ENCODE results near the gene TREM1.

DNA sequence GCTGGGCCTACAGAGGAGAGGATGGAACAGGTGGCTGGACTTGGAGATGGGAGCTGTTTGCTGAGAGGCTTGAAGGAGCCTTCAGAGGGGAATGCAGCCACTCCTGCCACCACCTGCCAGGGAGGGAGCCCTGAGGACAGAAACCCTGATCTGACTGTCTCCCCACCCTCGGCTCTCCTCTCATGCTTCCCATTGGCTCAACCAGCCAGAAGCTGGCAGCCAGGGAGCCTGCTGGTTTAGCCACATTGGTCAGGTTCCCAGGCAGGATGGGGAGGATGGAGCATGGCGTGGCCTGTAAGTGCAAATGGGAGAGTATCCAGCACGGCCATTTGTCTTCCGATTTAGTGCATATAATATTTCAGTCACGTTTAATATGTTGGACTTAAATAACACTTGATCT is 12.8 kb downstream of the TREM1 start:
- TF ChIP-seq, protein P1, sequence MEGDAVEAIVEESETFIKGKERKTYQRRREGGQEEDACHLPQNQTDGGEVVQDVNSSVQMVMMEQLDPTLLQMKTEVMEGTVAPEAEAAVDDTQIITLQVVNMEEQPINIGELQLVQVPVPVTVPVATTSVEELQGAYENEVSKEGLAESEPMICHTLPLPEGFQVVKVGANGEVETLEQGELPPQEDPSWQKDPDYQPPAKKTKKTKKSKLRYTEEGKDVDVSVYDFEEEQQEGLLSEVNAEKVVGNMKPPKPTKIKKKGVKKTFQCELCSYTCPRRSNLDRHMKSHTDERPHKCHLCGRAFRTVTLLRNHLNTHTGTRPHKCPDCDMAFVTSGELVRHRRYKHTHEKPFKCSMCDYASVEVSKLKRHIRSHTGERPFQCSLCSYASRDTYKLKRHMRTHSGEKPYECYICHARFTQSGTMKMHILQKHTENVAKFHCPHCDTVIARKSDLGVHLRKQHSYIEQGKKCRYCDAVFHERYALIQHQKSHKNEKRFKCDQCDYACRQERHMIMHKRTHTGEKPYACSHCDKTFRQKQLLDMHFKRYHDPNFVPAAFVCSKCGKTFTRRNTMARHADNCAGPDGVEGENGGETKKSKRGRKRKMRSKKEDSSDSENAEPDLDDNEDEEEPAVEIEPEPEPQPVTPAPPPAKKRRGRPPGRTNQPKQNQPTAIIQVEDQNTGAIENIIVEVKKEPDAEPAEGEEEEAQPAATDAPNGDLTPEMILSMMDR (IDR thresholded peaks at IDR 0.05): no peak
- TF ChIP-seq POLR2A (IDR thresholded peaks at IDR 0.05): no peak
